Spleen (tissue), 11 donors: Measurements from ENCODE around the gene GNB1L. TPM values are rescaled to one million over a fixed set of nuclear protein-coding genes. Genes with fewer than 3 reads are reported as not detected.

ENCODE experiments used
- DNase-seq: peaks from one replicate; pipeline ENCODE4 v3.0.0-alpha.2; 2020
- H3K27ac ChIP-seq, 8 donors: fragments of 200-600 bp; sonication (generic) in 7 of 8; 1 replicate in 4 of 8; 2 replicates in 4 of 8; pipeline versions ENCODE4 v1.5.0 to v1.8.0; 2016 to 2021; ENCODE audit warnings: inconsistent platforms in 4 of 8, mild to moderate bottlenecking in 4 of 8, moderate library complexity in 1 of 8
- H3K27me3 ChIP-seq, 7 donors: fragments of 200-600 bp; sonication (generic) in 6 of 7; replicated peaks in 1 of 7; 1 replicate in 4 of 7; 2 replicates in 3 of 7; pipeline versions ENCODE4 v1.5.0 to v1.8.0; 2016 to 2021; ENCODE audit warnings: inconsistent platforms in 3 of 7, mild to moderate bottlenecking in 1 of 7
- H3K36me3 ChIP-seq, 6 donors: fragments of 200-600 bp; sonication (generic) in 5 of 6; 1 replicate in 4 of 6; 2 replicates in 2 of 6; pipeline versions ENCODE4 v1.5.0 to v1.8.0; 2016 to 2021; ENCODE audit warnings: inconsistent platforms in 2 of 6
- H3K4me1 ChIP-seq, 6 donors: fragments of 200-600 bp; sonication (generic) in 5 of 6; 1 replicate in 3 of 6; 2 replicates in 3 of 6; pipeline versions ENCODE4 v1.5.0 to v1.8.0; 2016 to 2021; ENCODE audit warnings: inconsistent platforms in 3 of 6
- H3K4me3 ChIP-seq, 8 donors: fragments of 200-600 bp; sonication (generic) in 7 of 8; 1 replicate in 4 of 8; 2 replicates in 4 of 8; pipeline versions ENCODE4 v1.5.0 to v1.8.0; 2016 to 2021; ENCODE audit warnings: inconsistent platforms in 4 of 8, mild to moderate bottlenecking in 4 of 8, moderate library complexity in 2 of 8
- H3K9me3 ChIP-seq, 8 donors: fragments of 200-600 bp; sonication (generic) in 7 of 8; 1 replicate in 4 of 8; 2 replicates in 4 of 8; pipeline versions ENCODE4 v1.5.0 to v1.8.0; 2016 to 2021; ENCODE audit warnings: inconsistent platforms in 4 of 8
- POLR2A ChIP-seq, 3 donors: fragments of 450-650 bp; IDR thresholded peaks; one replicate each; pipeline ENCODE4 v1.5.1; 2017; ENCODE audit warnings: antibody characterized with exemption in 3 of 3, mild to moderate bottlenecking in 1 of 3
- POLR2AphosphoS5 ChIP-seq, 3 donors: sonication (generic); formaldehyde crosslinking; IDR thresholded peaks; one replicate each; pipeline ENCODE4 v1.5.1; 2017; ENCODE audit warnings: antibody characterized with exemption in 3 of 3
- WGBS, 5 donors: extraction: QIAGEN DNeasy Blood & Tissue Kit in 3 of 5; methylation state at CpG; one replicate each; pipeline versions ENCODE4 v1.1.5 to v1.1.7; 2013 to 2018; 5-methylcytosine and 5-hydroxymethylcytosine counted together
- intact Hi-C: fragments of 100-400 bp; cut with DNase I; formaldehyde crosslinking; loops from one replicate; pipeline ENCODE4 v1.15.0; 2023; ENCODE audit warnings: low total_unique reads
- polyA plus RNA-seq, 3 donors: library from polyadenylated mRNA; stranded (reverse); fragments of 200-250 nt; gene quantifications; one replicate each; pipeline ENCODE4 v1.2.1, GENCODE V29; 2013
- total RNA-seq, 7 donors: library from RNA; depleted of rRNA in 3 of 7; stranded (reverse); fragments of >200 nt in 3 of 7; fragmentation: NEBNext Ultra II Directional in 4 of 7; extraction: Animal tissue kit (Norgen Biotek cat#: 25700) in 4 of 7; gene quantifications; one replicate each; pipeline versions ENCODE4 v1.1.0 to v1.2.1, GENCODE V29; 2016 to 2021
- TF ChIP-seq, protein P1 (sequence below), 11 experiments: fragments of 200-600 bp in 7 of 11; fragments of 450-650 bp in 4 of 11; sonication (generic) in 4 of 11; IDR thresholded peaks in 8 of 11; conservative IDR thresholded peaks in 3 of 11; 1 replicate in 7 of 11; 2 replicates in 4 of 11; pipeline versions ENCODE4 v1.4.0 to v1.8.0; 2016 to 2021; ENCODE audit warnings: antibody characterized with exemption in 11 of 11, inconsistent platforms in 4 of 11, mild to moderate bottlenecking in 1 of 11
- donor health status: healthy with polysubstance abuse.
- donor health status: DM: no; HTN: no; CAD: no; lungs with moderate emphysema.
- donor health status: DM: no; HTN: no; CAD: no.
- donor health status: Bipolar disorder and iron deficiency.
- donor health status: healthy.
- donor health status: DM: no; HTN: no; CAD: no.
- donor health status: DM: yes; HTN: yes; CAD: no.

The GNB1L gene
- total and polyA plus RNA-seq, 10 donors = 5.7 to 10.4 (median 7.9) TPM

DNA sequence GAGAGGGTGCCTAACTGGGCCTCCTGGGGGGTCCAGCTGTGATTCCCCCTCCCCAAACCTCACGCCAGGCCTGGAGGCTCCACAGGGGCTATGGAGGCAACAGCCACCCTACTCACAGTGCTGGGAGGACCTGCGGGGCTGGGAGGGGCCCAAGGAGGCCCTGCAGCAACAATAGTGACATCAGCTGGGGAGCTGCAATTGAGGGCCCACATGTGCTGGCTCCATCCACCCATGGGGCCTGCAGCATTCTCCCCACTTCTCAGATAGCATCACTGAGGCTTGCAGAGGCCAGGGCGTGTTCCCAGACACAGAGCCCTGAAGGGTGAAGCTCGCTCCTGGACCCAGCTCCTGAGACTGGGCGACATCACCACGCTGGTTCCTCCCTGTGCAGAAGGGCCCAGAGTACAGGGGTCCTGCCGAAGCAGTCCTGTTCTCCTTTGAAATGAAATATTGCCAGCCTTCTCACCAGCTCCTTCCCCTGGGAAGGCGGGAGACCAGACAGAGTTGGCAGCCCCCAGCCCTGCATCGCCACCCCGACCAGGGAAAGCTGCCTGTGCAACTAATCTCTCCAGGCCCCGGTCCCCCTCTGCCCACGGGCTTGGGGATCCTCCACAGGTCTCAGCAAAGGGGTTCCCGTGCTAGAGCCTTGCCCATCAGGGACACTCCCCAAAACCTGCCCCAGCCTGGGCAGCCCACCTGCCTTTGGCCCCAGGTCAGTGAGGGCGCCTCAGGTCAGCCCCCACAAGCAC lies 103.0 kb downstream of the GNB1L start:
- Histone ChIP-seq H3K4me1 (peaks cover 13 to 22% (median 21%) of the 10 kb centered on the region in 6 donors), H3K9me3 (no peaks in the 10 kb centered on the region), H3K27me3 (peaks cover 10 to 75% (median 40%) of the 10 kb centered on the region in 7 donors), H3K27ac (no peak overlapping the region), H3K36me3 (no peaks in the 10 kb centered on the region), H3K4me3 (no peak overlapping the region)
- intact Hi-C loops = no loop called here
- TF ChIP-seq POLR2A (IDR thresholded peaks at IDR 0.05) (no peak), POLR2AphosphoS5 (IDR thresholded peaks at IDR 0.05) (no peak)
- TF ChIP-seq, protein P1, sequence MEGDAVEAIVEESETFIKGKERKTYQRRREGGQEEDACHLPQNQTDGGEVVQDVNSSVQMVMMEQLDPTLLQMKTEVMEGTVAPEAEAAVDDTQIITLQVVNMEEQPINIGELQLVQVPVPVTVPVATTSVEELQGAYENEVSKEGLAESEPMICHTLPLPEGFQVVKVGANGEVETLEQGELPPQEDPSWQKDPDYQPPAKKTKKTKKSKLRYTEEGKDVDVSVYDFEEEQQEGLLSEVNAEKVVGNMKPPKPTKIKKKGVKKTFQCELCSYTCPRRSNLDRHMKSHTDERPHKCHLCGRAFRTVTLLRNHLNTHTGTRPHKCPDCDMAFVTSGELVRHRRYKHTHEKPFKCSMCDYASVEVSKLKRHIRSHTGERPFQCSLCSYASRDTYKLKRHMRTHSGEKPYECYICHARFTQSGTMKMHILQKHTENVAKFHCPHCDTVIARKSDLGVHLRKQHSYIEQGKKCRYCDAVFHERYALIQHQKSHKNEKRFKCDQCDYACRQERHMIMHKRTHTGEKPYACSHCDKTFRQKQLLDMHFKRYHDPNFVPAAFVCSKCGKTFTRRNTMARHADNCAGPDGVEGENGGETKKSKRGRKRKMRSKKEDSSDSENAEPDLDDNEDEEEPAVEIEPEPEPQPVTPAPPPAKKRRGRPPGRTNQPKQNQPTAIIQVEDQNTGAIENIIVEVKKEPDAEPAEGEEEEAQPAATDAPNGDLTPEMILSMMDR (IDR thresholded peaks at IDR 0.05 in 8 of 11, conservative IDR thresholded peaks at IDR 0.05 in 3 of 11) = no peak
- WGBS, 5 donors = 81 to 96% (median 89%) methylated on average over 7 to 14 of the region's 14 CpGs
- DNase-seq = no peak

DNA sequence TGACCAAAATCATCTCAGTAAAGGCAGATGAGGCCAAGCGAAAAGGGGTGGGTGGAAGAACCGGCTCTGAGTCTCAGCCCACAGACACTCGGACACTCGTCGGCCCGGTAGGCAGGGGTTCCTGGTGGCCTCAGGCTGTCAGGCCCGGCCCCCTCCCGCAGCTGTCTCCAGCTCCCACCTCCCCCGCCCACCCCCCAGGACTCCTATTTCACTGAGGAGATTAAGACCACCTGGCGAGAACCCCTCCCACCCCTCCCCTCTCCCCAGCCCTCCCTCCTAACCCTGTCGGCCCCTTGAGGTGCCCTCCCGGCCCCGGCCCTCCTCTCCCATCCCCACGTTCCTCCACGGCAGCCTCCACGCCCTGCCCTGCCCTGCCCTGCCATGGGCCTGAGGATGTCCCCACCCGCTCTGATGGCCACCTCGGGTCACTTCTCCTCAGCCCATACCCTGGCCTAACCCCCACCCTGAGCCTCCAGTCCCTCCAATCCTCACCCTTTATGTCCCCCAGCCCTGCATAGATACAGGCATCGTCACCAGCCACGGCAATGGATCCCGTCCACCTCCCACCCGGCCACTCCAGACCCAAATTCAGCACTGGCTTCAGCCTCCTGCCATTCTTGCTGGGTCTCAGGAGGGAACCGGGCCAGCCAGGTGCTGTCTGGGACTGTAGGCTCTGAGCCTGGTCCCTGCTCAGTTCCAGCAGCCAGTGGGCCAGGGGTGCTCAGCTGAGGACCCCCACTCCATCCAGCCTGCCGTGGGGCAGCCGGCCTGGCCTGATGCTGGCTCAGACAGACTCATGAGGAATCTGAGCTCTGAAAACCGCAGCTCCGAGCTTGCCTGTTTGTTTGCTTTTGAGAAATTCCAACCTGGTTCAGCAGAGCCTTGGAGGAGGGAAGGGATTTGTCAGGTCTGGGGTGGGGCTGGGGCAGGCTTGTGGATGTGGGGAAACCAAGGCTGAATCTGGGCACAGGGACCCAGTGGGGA lies 103.9 kb downstream of the GNB1L start:
- Histone ChIP-seq H3K4me3 (no peak overlapping the region), H3K4me1 (peaks cover 5 to 21% (median 17%) of the 10 kb centered on the region in 6 donors), H3K27me3 (peaks cover 10 to 67% (median 31%) of the 10 kb centered on the region in 7 donors), H3K36me3 (no peaks in the 10 kb centered on the region), H3K27ac (no peak overlapping the region), H3K9me3 (no peaks in the 10 kb centered on the region)
- TF ChIP-seq POLR2A (IDR thresholded peaks at IDR 0.05) = no peak
- TF ChIP-seq, protein P1 (IDR thresholded peaks at IDR 0.05 in 8 of 11, conservative IDR thresholded peaks at IDR 0.05 in 3 of 11) = no peak
- TF ChIP-seq POLR2AphosphoS5 (IDR thresholded peaks at IDR 0.05) = no peak
- DNase-seq = no peak
- intact Hi-C loops = no loop called here
- WGBS, 5 donors = 78 to 94% (median 87%) methylated on average over 23 to 27 of the region's 27 CpGs

GRCh38 chr22:19749876-19750275 lies 104.8 kb downstream of the GNB1L start:
- intact Hi-C loops = no loop called here
- no peak overlapping the region for H3K4me3 ChIP-seq
- TF ChIP-seq POLR2AphosphoS5 (IDR thresholded peaks at IDR 0.05) (no peak), POLR2A (IDR thresholded peaks at IDR 0.05) (no peak)
- TF ChIP-seq, protein P1 (IDR thresholded peaks at IDR 0.05 in 8 of 11, conservative IDR thresholded peaks at IDR 0.05 in 3 of 11) = no peak
- no peak for DNase-seq
- H3K27ac ChIP-seq = no peak overlapping the region
- H3K9me3 ChIP-seq = no peaks in the 10 kb centered on the region
- no peaks in the 10 kb centered on the region for H3K36me3 ChIP-seq
- 61 to 93% (median 89%) methylated on average over 4 to 12 of the region's 12 CpGs for WGBS, 5 donors
- H3K4me1 ChIP-seq = peaks cover 0 to 17% (median 10%) of the 10 kb centered on the region in 6 donors
- peaks cover 3 to 57% (median 22%) of the 10 kb centered on the region in 7 donors for H3K27me3 ChIP-seq
